ENCODE data around the gene COL5A2. TPM values are rescaled to one million over a fixed set of nuclear protein-coding genes. Genes with fewer than 3 reads are reported as not detected.

The COL5A2 gene
- total and polyA plus RNA-seq, 8 donors = 122 to 324 (median 210) TPM

DNA sequence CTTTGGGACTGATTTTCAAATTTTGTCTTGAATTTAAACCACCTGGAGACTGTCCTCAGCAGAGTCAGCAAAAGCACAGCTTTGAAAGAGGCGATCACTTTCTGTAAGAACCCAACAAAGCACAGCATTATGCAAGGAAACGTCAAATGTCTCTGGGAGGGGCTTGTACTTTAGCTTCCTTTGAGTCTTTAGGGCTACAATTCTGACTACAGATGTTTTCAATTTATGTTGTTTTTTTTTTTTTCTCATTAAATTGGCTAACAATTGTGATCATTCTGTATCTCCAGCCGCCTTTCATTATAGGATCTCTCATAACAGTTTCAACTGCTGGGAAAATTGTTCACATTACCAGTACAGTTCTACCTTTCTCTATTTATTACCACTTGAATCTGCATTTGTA is 157.1 kb downstream of the COL5A2 start:
- ATAC-seq (peak; percentile 38), DNase-seq (peak in 1 of 4 donors; percentile 19)
- no peaks in the 10 kb centered on the region for H3K27me3 ChIP-seq
- H3K36me3 ChIP-seq = no peaks in the 10 kb centered on the region
- peaks cover 0 to 3% of the 10 kb centered on the region in 2 donors for H3K9me3 ChIP-seq
- H3K4me3 ChIP-seq = no peak overlapping the region
- no peaks in the 10 kb centered on the region for H3K4me1 ChIP-seq
- TF ChIP-seq, protein P1, sequence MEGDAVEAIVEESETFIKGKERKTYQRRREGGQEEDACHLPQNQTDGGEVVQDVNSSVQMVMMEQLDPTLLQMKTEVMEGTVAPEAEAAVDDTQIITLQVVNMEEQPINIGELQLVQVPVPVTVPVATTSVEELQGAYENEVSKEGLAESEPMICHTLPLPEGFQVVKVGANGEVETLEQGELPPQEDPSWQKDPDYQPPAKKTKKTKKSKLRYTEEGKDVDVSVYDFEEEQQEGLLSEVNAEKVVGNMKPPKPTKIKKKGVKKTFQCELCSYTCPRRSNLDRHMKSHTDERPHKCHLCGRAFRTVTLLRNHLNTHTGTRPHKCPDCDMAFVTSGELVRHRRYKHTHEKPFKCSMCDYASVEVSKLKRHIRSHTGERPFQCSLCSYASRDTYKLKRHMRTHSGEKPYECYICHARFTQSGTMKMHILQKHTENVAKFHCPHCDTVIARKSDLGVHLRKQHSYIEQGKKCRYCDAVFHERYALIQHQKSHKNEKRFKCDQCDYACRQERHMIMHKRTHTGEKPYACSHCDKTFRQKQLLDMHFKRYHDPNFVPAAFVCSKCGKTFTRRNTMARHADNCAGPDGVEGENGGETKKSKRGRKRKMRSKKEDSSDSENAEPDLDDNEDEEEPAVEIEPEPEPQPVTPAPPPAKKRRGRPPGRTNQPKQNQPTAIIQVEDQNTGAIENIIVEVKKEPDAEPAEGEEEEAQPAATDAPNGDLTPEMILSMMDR (IDR thresholded peaks at IDR 0.05) = no peak
- intact Hi-C loops (cut with DNase I) = no loop called here
- H3K27ac ChIP-seq = peak overlapping the region; percentile 13 to 85

DNA sequence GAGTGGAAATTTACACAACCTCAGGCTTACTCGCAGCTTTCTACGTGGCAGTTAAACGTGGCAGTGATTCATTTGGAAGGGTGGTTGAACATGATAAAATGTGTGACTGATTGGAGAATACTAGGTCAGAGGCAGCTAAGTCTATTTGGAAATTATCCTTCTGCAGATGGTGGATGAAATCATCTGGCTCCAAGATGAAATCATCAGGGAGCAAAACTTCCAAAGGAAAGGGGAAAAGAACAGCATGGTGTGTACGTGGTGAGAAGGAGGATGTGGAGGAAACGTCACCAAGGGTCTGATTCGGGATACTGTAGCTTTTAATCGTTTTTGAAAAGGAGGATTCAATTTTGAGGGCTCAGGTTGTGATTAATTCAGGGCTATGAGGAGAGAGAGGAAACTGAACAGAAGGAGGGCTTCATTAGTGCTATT is 157.5 kb downstream of the COL5A2 start:
- H3K27ac ChIP-seq = peak overlapping the region; percentile 13 to 85
- peak; percentile 53 for ATAC-seq
- TF ChIP-seq, protein P1 (IDR thresholded peaks at IDR 0.05) = no peak
- H3K4me1 ChIP-seq = no peaks in the 10 kb centered on the region
- H3K36me3 ChIP-seq = no peaks in the 10 kb centered on the region
- no peak for DNase-seq
- intact Hi-C loops (cut with DNase I) = no loop called here
- peaks cover 0 to 3% of the 10 kb centered on the region in 2 donors for H3K9me3 ChIP-seq
- no peaks in the 10 kb centered on the region for H3K27me3 ChIP-seq
- no peak overlapping the region for H3K4me3 ChIP-seq

DNA sequence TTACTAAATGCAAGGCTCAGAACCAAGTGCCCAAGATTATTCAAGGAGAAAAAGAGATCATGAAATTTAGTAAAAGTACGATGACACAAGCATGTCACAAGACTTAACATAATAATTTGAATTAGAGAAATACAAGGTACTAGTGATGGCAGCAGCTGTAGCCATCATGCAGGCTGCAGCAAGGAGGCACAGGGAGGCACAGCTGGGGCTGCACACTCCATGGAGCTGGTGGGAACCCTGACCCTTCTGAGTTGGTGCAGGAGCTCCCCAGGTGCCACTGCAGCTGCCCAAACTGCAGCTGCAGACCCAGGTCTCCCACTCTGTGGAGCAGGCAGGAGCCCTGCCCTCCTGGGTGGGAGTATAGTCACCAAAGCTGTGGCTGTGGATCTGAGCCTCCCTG is 159.4 kb downstream of the COL5A2 start:
- intact Hi-C loops (cut with DNase I) = no loop called here
- H3K9me3 ChIP-seq = peaks cover 0 to 3% of the 10 kb centered on the region in 2 donors
- no peak for DNase-seq
- TF ChIP-seq, protein P1 (IDR thresholded peaks at IDR 0.05) = no peak
- H3K27ac ChIP-seq = peak overlapping the region in 1 of 2 donors; percentile 10
- no peaks in the 10 kb centered on the region for H3K36me3 ChIP-seq
- H3K27me3 ChIP-seq = no peaks in the 10 kb centered on the region
- ATAC-seq = no peak
- no peak overlapping the region for H3K4me3 ChIP-seq
- no peaks in the 10 kb centered on the region for H3K4me1 ChIP-seq

DNA sequence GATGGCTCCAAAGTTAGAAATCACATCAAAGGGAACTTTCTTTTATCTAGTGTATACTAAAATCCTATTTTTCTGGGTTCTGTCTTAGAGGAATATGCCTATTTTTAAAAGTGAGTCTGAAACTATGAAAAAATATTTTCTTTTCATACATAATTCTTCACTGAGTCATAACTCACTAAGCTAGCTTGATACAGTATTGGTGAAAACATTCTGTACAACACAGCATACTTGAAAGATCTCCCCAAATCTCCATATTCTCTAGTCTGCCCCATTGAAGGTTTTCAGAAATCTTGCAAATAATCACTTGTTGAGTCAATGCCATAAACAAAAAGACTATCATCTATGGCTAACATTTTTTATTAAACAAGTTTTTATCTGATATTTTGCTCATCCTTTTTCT is 160.9 kb downstream of the COL5A2 start:
- intact Hi-C loops (cut with DNase I) = no loop called here
- H3K36me3 ChIP-seq = no peaks in the 10 kb centered on the region
- no peaks in the 10 kb centered on the region for H3K27me3 ChIP-seq
- no peaks in the 10 kb centered on the region for H3K4me1 ChIP-seq
- ATAC-seq (no peak), DNase-seq (no peak)
- H3K27ac ChIP-seq = no peak overlapping the region
- TF ChIP-seq, protein P1 (IDR thresholded peaks at IDR 0.05) = no peak
- peaks cover 0 to 3% of the 10 kb centered on the region in 2 donors for H3K9me3 ChIP-seq
- no peak overlapping the region for H3K4me3 ChIP-seq

DNA sequence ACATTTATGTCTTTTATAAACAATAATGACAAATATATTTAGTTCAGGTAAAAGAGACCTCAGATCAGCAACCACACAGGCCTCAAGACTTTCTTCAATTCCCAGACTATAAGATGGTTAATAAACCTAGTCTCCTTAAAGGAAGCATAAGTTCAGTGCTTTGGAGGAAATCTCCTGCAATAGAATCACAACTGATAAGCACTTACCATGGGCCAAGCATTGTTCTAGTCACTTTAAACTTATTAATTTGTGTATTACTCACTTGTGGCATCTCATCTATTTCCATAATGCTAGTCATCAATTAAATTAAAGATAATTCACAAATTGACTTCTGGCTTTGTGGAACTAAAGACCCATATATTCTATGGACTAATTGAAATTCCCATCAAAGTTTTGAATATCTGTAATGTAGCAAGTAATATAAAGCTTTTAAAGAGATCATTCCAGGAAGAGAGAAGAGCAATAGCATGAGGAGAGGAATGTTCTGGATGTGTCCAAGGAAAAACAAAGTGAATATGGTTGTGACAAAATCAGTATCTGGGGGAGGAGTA is 163.2 kb downstream of the COL5A2 start:
- peaks cover 0 to 2% of the 10 kb centered on the region in 2 donors for H3K9me3 ChIP-seq
- H3K36me3 ChIP-seq = no peaks in the 10 kb centered on the region
- no peak overlapping the region for H3K27ac ChIP-seq
- ATAC-seq = no peak
- TF ChIP-seq, protein P1 (IDR thresholded peaks at IDR 0.05) = no peak
- no peak overlapping the region for H3K4me3 ChIP-seq
- intact Hi-C loops (cut with DNase I) = no loop called here
- no peaks in the 10 kb centered on the region for H3K4me1 ChIP-seq
- no peaks in the 10 kb centered on the region for H3K27me3 ChIP-seq
- no peak for DNase-seq

All from left lung (tissue), 10 donors.